HG03097 (cell line): ENCODE data around the gene TMEM39A.

Experiments
- ATAC-seq: cut with Tn5 transposase; IDR thresholded peaks from one replicate; pipeline ENCODE4 v1.9.1; 2021; ENCODE audit not compliant: unreplicated experiment, low FRiP score

Gene TMEM39A

GRCh38 chr3:119457246-119457645, 6.2 kb downstream of the TMEM39A start:
- ATAC-seq = no peak

- no peak for ATAC-seq
Observed at GRCh38 chr3:119456469-119456868, 6.9 kb downstream of the TMEM39A start.

GRCh38 chr3:119453822-119454221, 9.6 kb downstream of the TMEM39A start:
- ATAC-seq = no peak

- ATAC-seq = no peak
Observed at GRCh38 chr3:119444590-119444989, 18.8 kb downstream of the TMEM39A start.

GRCh38 chr3:119443179-119443578, 20.2 kb downstream of the TMEM39A start:
- no peak for ATAC-seq

- no peak for ATAC-seq
Observed at GRCh38 chr3:119437691-119438258, 25.6 kb downstream of the TMEM39A start.

- ATAC-seq = no peak
Observed at GRCh38 chr3:119436977-119437376, 26.4 kb downstream of the TMEM39A start.

- no peak for ATAC-seq
Observed at GRCh38 chr3:119434703-119435102, 28.7 kb downstream of the TMEM39A start.

GRCh38 chr3:119433613-119434325, 29.6 kb downstream of the TMEM39A start:
- no peak for ATAC-seq

GRCh38 chr3:119428538-119428937, 34.9 kb downstream of the TMEM39A start:
- no peak for ATAC-seq

GRCh38 chr3:119427669-119428068, 35.7 kb downstream of the TMEM39A start:
- no peak for ATAC-seq

GRCh38 chr3:119420196-119420595, 43.2 kb downstream of the TMEM39A start:
- no peak for ATAC-seq

GRCh38 chr3:119418641-119419040, 44.8 kb downstream of the TMEM39A start:
- no peak for ATAC-seq

- ATAC-seq = no peak
Observed at GRCh38 chr3:119417771-119418512, 45.5 kb downstream of the TMEM39A start.

GRCh38 chr3:119416873-119417272, 46.5 kb downstream of the TMEM39A start:
- ATAC-seq = no peak

GRCh38 chr3:119413603-119414280, 49.7 kb downstream of the TMEM39A start:
- no peak for ATAC-seq

- ATAC-seq = no peak
Observed at GRCh38 chr3:119409844-119410243, 53.6 kb downstream of the TMEM39A start.

GRCh38 chr3:119408243-119408950, 55.0 kb downstream of the TMEM39A start:
- ATAC-seq = no peak

- ATAC-seq = no peak
Observed at GRCh38 chr3:119405315-119405714, 58.1 kb downstream of the TMEM39A start.

- no peak for ATAC-seq
Observed at GRCh38 chr3:119403201-119403600, 60.2 kb downstream of the TMEM39A start.

GRCh38 chr3:119402791-119403190, 60.6 kb downstream of the TMEM39A start:
- no peak for ATAC-seq
